Pancreas (tissue), 10 donors: Measurements from ENCODE around the gene CGA. TPM values are rescaled to one million over a fixed set of nuclear protein-coding genes. Genes with fewer than 3 reads are reported as not detected.

Experiments
- ATAC-seq, 4 donors: fragments of 200-7000 bp; cut with Tn5 transposase; one replicate each; pipeline versions ENCODE4 v1.8.0 to v1.9.1; 2020; ENCODE audit warnings: mild to moderate bottlenecking in 4 of 4, moderate library complexity in 4 of 4
- DNase-seq, 6 donors: peaks; one replicate each; pipeline ENCODE4 v3.0.0-alpha.2; 2020
- FAIRE-seq: peaks from 2 replicates; lab custom pipeline; 2012; peaks lifted over from hg19 to GRCh38; lab: Jason Lieb, UNC
- H3K27ac ChIP-seq, 4 donors: fragments of 200-600 bp; sonication (generic); 1 replicate in 3 of 4; 2 replicates in 1 of 4; pipeline versions ENCODE4 v1.5.0 to v1.8.0; 2020
- H3K27me3 ChIP-seq, 4 donors: fragments of 200-600 bp; one replicate each; pipeline ENCODE4 v1.8.0; 2021
- H3K36me3 ChIP-seq, 3 donors: fragments of 200-600 bp; sonication (generic) in 1 of 3; one replicate each; pipeline versions ENCODE4 v1.5.0 to v1.8.0; 2020 to 2021
- H3K4me1 ChIP-seq, 3 donors: fragments of 200-600 bp; one replicate each; pipeline ENCODE4 v1.8.0; 2021
- H3K4me3 ChIP-seq, 4 donors: fragments of 200-600 bp; sonication (generic) in 2 of 4; one replicate each; pipeline versions ENCODE4 v1.5.0 to v1.8.0; 2020 to 2021
- H3K9me3 ChIP-seq, 4 donors: fragments of 200-600 bp; one replicate each; pipeline ENCODE4 v1.8.0; 2021
- WGBS, 2 donors: extraction: QIAGEN DNeasy Blood & Tissue Kit; methylation state at CpG; one replicate each; pipeline ENCODE4 v1.1.7; 2013; 5-methylcytosine and 5-hydroxymethylcytosine counted together
- intact Hi-C, 3 donors: fragments of 100-400 bp; cut with DNase I; formaldehyde crosslinking; loops; one replicate each; pipeline versions ENCODE4 v1.11.1 to v1.14.2; 2022
- polyA plus RNA-seq, 2 donors: library from polyadenylated mRNA; stranded (reverse); fragments of 200-250 nt; gene quantifications; one replicate each; pipeline ENCODE4 v1.2.3, GENCODE V29; 2013
- total RNA-seq, 6 donors: library from RNA; stranded (reverse); fragmentation: NEBNext Ultra II Directional in 4 of 6; extraction: Animal tissue kit (Norgen Biotek cat#: 25700) in 4 of 6; gene quantifications; one replicate each; pipeline versions ENCODE4 v1.2.1 to v1.2.4, GENCODE V29; 2021 to 2023
- TF ChIP-seq, protein P1 (sequence below), 4 donors: fragments of 200-600 bp; sonication (generic) in 3 of 4; IDR thresholded peaks; one replicate each; pipeline versions ENCODE4 v1.5.0 to v1.8.0; 2021; ENCODE audit warnings: antibody characterized with exemption in 4 of 4
- donor health status: healthy with polysubstance abuse.
- donor health status: DM: no; HTN: no; CAD: no; lungs with moderate emphysema.
- donor health status: DM: no; HTN: no; CAD: no.
- donor health status: control.
- donor health status: control.
- donor health status: Bipolar disorder and iron deficiency.
- donor health status: DM: yes; HTN: yes; CAD: no.
- donor health status: DM: no; HTN: no; CAD: no.
- donor health status: DM: no; HTN: no; CAD: no.
- donor health status: DM: yes; HTN: yes; CAD: no.

The CGA gene
- total and polyA plus RNA-seq, 8 donors = 0.16 TPM; not detected in 7

DNA sequence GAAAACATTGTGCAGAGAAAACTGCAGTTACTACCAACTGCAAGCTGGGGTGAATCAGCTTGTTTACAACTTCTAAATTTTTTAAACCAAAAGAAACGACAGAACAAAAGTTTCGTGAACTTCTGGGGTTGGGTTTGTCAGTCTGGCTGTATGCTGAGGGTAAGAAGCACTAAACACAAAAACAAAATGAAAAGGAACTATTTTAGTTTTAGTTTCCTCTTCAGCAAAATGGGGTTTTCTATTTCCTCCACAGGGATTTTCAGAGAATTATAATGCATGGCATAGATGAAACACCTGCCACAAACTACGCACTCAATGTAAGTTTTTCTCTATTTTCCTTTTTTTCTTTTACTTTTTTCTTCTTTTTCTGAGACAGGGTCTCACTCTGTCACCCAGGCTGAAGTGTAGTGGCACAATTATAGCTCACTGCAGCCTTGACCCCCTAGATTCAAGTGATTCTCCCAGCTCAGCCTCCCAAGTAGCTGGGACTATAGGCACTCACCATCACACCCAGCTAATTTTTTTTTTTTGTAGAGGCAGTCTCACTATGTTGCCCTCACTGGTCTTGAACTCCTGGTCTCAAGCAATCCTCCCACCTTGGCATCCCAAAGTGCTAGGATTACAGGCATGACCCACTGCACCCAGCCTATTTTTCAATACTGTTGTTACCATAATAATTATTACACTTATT lies 40.6 kb downstream of the CGA start:
- TF ChIP-seq, protein P1, sequence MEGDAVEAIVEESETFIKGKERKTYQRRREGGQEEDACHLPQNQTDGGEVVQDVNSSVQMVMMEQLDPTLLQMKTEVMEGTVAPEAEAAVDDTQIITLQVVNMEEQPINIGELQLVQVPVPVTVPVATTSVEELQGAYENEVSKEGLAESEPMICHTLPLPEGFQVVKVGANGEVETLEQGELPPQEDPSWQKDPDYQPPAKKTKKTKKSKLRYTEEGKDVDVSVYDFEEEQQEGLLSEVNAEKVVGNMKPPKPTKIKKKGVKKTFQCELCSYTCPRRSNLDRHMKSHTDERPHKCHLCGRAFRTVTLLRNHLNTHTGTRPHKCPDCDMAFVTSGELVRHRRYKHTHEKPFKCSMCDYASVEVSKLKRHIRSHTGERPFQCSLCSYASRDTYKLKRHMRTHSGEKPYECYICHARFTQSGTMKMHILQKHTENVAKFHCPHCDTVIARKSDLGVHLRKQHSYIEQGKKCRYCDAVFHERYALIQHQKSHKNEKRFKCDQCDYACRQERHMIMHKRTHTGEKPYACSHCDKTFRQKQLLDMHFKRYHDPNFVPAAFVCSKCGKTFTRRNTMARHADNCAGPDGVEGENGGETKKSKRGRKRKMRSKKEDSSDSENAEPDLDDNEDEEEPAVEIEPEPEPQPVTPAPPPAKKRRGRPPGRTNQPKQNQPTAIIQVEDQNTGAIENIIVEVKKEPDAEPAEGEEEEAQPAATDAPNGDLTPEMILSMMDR (IDR thresholded peaks at IDR 0.05) = no peak
- Histone ChIP-seq H3K27me3 (no peaks in the 10 kb centered on the region), H3K4me3 (no peak overlapping the region), H3K36me3 (no peaks in the 10 kb centered on the region), H3K9me3 (no peaks in the 10 kb centered on the region), H3K4me1 (no peaks in the 10 kb centered on the region), H3K27ac (no peak overlapping the region)
- DNase-seq (no peak), ATAC-seq (no peak), FAIRE-seq (no peak)
- intact Hi-C loops = no loop called here
- 79 to 80% methylated on average over 3 of the region's 3 CpGs for WGBS, 2 donors

DNA sequence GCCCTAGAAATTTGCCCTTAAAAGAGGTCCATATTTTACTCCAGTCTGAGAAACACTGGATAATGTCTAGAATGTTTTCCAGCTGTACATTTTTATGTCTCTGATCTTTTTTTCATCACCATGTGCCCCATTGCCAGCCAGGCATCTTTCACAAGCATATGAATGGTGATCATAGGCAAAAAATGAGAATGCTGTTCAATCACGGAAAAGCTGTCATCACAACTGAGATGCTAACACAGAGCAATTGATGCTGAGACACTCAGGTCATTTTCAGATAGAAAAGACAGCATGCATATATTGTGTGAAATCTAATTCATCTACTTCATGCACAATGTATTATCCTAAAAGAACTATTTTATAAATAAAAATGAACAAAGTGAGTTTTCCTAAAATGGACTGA lies 41.6 kb downstream of the CGA start:
- no peaks in the 10 kb centered on the region for H3K9me3 ChIP-seq
- TF ChIP-seq, protein P1 (IDR thresholded peaks at IDR 0.05) = no peak
- DNase-seq (no peak), ATAC-seq (no peak), FAIRE-seq (no peak)
- H3K4me3 ChIP-seq = no peak overlapping the region
- H3K4me1 ChIP-seq = no peaks in the 10 kb centered on the region
- H3K27me3 ChIP-seq = no peaks in the 10 kb centered on the region
- H3K36me3 ChIP-seq = no peaks in the 10 kb centered on the region
- WGBS, 2 donors = 68 to 74% methylated on average over 1 of the region's 1 CpG
- intact Hi-C loops = no loop called here
- no peak overlapping the region for H3K27ac ChIP-seq

DNA sequence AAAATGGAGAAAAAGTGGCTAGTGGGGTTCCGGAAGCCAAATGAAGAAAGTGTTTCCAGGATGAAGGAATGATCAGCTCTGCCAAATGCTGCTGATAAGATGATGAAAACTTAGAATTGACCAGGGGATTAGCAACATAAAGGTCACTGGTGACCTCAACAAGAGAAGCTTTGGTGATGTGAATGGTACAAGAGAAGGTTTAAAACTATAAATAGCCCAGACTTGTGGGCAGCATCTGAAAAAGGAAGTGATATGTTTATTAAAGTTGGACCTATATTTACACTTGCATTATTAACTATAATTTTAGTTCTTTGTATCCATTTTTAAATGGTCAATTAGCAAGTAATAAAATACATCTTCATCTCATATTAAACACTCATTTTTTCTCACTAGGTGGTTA lies 45.1 kb downstream of the CGA start:
- no peak for DNase-seq
- intact Hi-C loops = no loop called here
- no peak for FAIRE-seq
- 91 to 96% methylated on average over 1 of the region's 1 CpG for WGBS, 2 donors
- TF ChIP-seq, protein P1 (IDR thresholded peaks at IDR 0.05) = no peak
- no peaks in the 10 kb centered on the region for H3K4me1 ChIP-seq
- H3K27me3 ChIP-seq = no peaks in the 10 kb centered on the region
- no peak for ATAC-seq
- no peaks in the 10 kb centered on the region for H3K9me3 ChIP-seq
- no peak overlapping the region for H3K27ac ChIP-seq
- no peaks in the 10 kb centered on the region for H3K36me3 ChIP-seq
- no peak overlapping the region for H3K4me3 ChIP-seq

DNA sequence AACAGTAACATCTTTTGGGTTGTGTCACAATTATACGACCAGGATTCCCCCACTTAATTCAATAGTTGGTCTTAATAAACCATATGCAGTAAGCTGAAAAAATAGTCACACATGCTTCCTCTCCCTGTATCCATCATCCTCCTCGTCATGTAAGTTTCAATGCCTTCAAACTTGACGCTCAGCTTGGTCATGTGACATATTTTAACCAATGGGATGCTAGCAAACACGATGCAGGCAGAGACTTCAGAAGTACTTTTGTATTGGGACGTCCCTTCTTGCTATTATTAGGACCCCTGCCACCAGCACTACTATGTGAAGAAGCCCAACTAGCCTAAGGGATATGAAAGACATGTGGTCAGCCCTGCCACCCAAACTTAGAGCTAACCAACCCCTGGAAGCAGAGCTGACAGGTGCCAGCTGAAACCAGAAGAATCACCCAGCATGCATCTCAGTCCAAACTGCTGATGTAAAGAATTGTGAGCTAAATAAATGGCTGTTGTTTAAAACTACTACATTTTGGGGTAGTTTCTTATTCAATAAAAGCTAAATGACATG lies 49.3 kb downstream of the CGA start:
- FAIRE-seq = no peak
- H3K27me3 ChIP-seq = no peaks in the 10 kb centered on the region
- H3K9me3 ChIP-seq = no peaks in the 10 kb centered on the region
- no peak overlapping the region for H3K4me3 ChIP-seq
- DNase-seq = no peak
- H3K4me1 ChIP-seq = no peaks in the 10 kb centered on the region
- TF ChIP-seq, protein P1 (IDR thresholded peaks at IDR 0.05) = no peak
- 41 to 54% methylated on average over 5 of the region's 5 CpGs for WGBS, 2 donors
- no peak overlapping the region for H3K27ac ChIP-seq
- intact Hi-C loops = no loop called here
- no peaks in the 10 kb centered on the region for H3K36me3 ChIP-seq
- no peak for ATAC-seq

DNA sequence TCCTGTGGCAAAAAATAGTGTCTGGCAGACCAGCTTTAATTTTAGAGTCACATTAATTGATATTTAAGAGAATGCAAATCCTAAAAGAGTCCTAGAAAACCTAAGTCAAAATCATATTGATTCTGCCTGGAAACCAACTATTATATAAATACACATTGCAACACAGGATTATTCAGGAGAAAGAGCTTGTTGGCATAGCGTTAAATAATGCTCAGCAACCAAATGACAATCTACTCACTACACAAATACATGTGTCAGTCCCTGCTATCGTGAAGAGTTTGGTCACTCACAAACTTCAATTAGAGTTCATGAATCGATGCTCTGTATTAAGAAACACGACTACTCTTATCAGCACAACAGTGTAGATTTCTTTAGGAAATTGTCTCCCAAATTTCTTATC lies 54.2 kb downstream of the CGA start:
- no peaks in the 10 kb centered on the region for H3K4me1 ChIP-seq
- no peak overlapping the region for H3K27ac ChIP-seq
- DNase-seq (no peak), FAIRE-seq (no peak), ATAC-seq (no peak)
- WGBS, 2 donors = 54% methylated on average over 4 of the region's 4 CpGs
- H3K4me3 ChIP-seq = no peak overlapping the region
- intact Hi-C loops = no loop called here
- no peaks in the 10 kb centered on the region for H3K36me3 ChIP-seq
- no peaks in the 10 kb centered on the region for H3K27me3 ChIP-seq
- TF ChIP-seq, protein P1 (IDR thresholded peaks at IDR 0.05) = no peak
- H3K9me3 ChIP-seq = no peaks in the 10 kb centered on the region
